ENCODE results near the gene GLT8D1. TPM values are rescaled to one million over a fixed set of nuclear protein-coding genes. Genes with fewer than 3 reads are reported as not detected.

Gene GLT8D1
- polyA plus RNA-seq, 2 of the 4 experiments (the other 2 are of a cell fraction) = 37.3 to 58.5 TPM

- POLR2A ChIA-PET = no interaction called here
- TF ChIP-seq, protein P1, sequence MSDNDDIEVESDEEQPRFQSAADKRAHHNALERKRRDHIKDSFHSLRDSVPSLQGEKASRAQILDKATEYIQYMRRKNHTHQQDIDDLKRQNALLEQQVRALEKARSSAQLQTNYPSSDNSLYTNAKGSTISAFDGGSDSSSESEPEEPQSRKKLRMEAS (IDR thresholded peaks at IDR 0.05) = no peak
- no peak for TF ChIP-seq HEYL (CRISPR knock-in tag; IDR thresholded peaks at IDR 0.05)
- TF ChIP-seq HOXB5 (CRISPR knock-in tag; IDR thresholded peaks at IDR 0.05) = no peak
- no peak for TF ChIP-seq SMC3 (IDR thresholded peaks at IDR 0.05)
- no peak for TF ChIP-seq RNF2 (IDR thresholded peaks at IDR 0.05; ENCODE audit: borderline replicate concordance, low read depth)
- no peak for TF ChIP-seq FOSL2 (IDR thresholded peaks at IDR 0.05)
- TF ChIP-seq FOSL2 (CRISPR knock-in tag; IDR thresholded peaks at IDR 0.05) = no peak
- TF ChIP-seq MAFK (IDR thresholded peaks at IDR 0.05; ENCODE audit: partially characterized antibody) = no peak
- no peak for TF ChIP-seq NFE2L2 (conservative IDR thresholded peaks at IDR 0.05; ENCODE audit: low read length)
- TF ChIP-seq HES2 (IDR thresholded peaks at IDR 0.05) = no peak
- no peak for TF ChIP-seq NPAS2 (CRISPR knock-in tag; IDR thresholded peaks at IDR 0.05; ENCODE audit: borderline replicate concordance)
- H3K27ac ChIP-seq = no peak overlapping the region
- H3K4me1 ChIP-seq = no peaks in the 10 kb centered on the region
- CTCF ChIA-PET = no interaction called here
- no peaks in the 10 kb centered on the region for H3K9me3 ChIP-seq
- no peak for FAIRE-seq
- 96% methylated on average over 1 of the region's 1 CpG for WGBS (ENCODE audit: missing lambda C conversion rate)
- no peak overlapping the region for H3K4me2 ChIP-seq
- DNase-seq (ENCODE audit: low read depth in 1 of 2, low spot score in 1 of 2) = no peak
- ATAC-seq = no peak
- no peak overlapping the region for H3K4me3 ChIP-seq
Observed at GRCh38 chr3:52724511-52724910, 18.9 kb upstream of the GLT8D1 start.

DNA sequence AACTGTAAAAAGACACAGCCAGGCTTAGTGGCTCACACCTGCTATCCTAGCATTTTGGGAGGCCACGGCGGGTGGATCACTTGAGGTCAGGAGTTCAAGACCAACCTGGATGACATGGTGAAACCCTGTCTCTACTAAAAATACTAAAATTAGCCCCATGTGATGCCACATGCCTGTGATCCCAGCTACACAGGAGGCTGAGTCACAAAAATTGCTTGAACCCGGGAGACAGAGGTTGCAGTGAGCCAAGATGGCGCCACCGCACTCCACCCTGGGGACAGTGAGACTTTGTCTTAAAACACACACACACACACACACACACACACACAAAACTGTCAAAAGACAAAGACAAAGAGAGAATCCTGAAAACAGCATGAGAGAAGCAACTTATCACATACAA, 18.3 kb upstream of the GLT8D1 start:
- no peak for TF ChIP-seq HES2 (IDR thresholded peaks at IDR 0.05)
- TF ChIP-seq CHD4 (IDR thresholded peaks at IDR 0.05; ENCODE audit: borderline replicate concordance) = no peak
- Histone ChIP-seq H3K9me3 (no peaks in the 10 kb centered on the region), H3K27ac (no peak overlapping the region), H3K4me1 (no peaks in the 10 kb centered on the region), H3K4me3 (no peak overlapping the region), H3K4me2 (no peak overlapping the region)
- FAIRE-seq (no peak), ATAC-seq (no peak), DNase-seq (ENCODE audit: low read depth in 1 of 2, low spot score in 1 of 2) (no peak)
- POLR2A ChIA-PET = no interaction called here
- WGBS (ENCODE audit: missing lambda C conversion rate) = 95% methylated on average over 5 of the region's 5 CpGs
- CTCF ChIA-PET = no interaction called here

- no peaks in the 10 kb centered on the region for H3K9me3 ChIP-seq
- TF ChIP-seq NR3C1 (IDR thresholded peaks at IDR 0.05) (no peak), EHMT2 (IDR thresholded peaks at IDR 0.05; ENCODE audit: low read depth) (no peak), JUN (IDR thresholded peaks at IDR 0.05) (no peak), CBX2 (IDR thresholded peaks at IDR 0.05; ENCODE audit: borderline replicate concordance, low read depth) (no peak), FOXS1 (CRISPR knock-in tag; IDR thresholded peaks at IDR 0.05) (no peak), SMC3 (IDR thresholded peaks at IDR 0.05) (no peak)
- no peak overlapping the region for H3K4me3 ChIP-seq
- FAIRE-seq (no peak), DNase-seq (ENCODE audit: low read depth in 1 of 2, low spot score in 1 of 2) (no peak), ATAC-seq (no peak)
- H3K4me2 ChIP-seq = no peak overlapping the region
- CTCF ChIA-PET = no interaction called here
- H3K27ac ChIP-seq = no peak overlapping the region
- 93% methylated on average over 7 of the region's 7 CpGs for WGBS (ENCODE audit: missing lambda C conversion rate)
- no peaks in the 10 kb centered on the region for H3K4me1 ChIP-seq
- POLR2A ChIA-PET = no interaction called here
Observed at GRCh38 chr3:52722491-52722890, 16.9 kb upstream of the GLT8D1 start.

GRCh38 chr3:52721730-52722008, 16.1 kb upstream of the GLT8D1 start:
- TF ChIP-seq, protein P2, sequence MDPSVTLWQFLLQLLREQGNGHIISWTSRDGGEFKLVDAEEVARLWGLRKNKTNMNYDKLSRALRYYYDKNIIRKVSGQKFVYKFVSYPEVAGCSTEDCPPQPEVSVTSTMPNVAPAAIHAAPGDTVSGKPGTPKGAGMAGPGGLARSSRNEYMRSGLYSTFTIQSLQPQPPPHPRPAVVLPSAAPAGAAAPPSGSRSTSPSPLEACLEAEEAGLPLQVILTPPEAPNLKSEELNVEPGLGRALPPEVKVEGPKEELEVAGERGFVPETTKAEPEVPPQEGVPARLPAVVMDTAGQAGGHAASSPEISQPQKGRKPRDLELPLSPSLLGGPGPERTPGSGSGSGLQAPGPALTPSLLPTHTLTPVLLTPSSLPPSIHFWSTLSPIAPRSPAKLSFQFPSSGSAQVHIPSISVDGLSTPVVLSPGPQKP (IDR thresholded peaks at IDR 0.05; ENCODE audit: low read depth, low read length) = no peak
- TF ChIP-seq, protein P3, sequence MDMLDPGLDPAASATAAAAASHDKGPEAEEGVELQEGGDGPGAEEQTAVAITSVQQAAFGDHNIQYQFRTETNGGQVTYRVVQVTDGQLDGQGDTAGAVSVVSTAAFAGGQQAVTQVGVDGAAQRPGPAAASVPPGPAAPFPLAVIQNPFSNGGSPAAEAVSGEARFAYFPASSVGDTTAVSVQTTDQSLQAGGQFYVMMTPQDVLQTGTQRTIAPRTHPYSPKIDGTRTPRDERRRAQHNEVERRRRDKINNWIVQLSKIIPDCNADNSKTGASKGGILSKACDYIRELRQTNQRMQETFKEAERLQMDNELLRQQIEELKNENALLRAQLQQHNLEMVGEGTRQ (IDR thresholded peaks at IDR 0.05) = no peak
- no peak for TF ChIP-seq PHF8 (IDR thresholded peaks at IDR 0.05; ENCODE audit: borderline replicate concordance, low read depth)
- TF ChIP-seq POLR2A (IDR thresholded peaks at IDR 0.05; ENCODE audit: low read length) = no peak
- TF ChIP-seq SMC3 (IDR thresholded peaks at IDR 0.05) = no peak
- TF ChIP-seq FOSL2 (IDR thresholded peaks at IDR 0.05) = no peak
- no peak for TF ChIP-seq FOSL2 (CRISPR knock-in tag; IDR thresholded peaks at IDR 0.05)
- TF ChIP-seq NFE2L2 (conservative IDR thresholded peaks at IDR 0.05; ENCODE audit: low read length) = no peak
- TF ChIP-seq CEBPB (IDR thresholded peaks at IDR 0.05) = no peak
- TF ChIP-seq ZFP36 (IDR thresholded peaks at IDR 0.05; ENCODE audit: borderline replicate concordance, partially characterized antibody) = no peak
- no peak for TF ChIP-seq CHD4 (IDR thresholded peaks at IDR 0.05; ENCODE audit: borderline replicate concordance)
- no peak for TF ChIP-seq CHD2 (IDR thresholded peaks at IDR 0.05; ENCODE audit: low read length, partially characterized antibody)
- TF ChIP-seq SREBF2 (IDR thresholded peaks at IDR 0.05) = no peak
- TF ChIP-seq HOXA7 (CRISPR knock-in tag; IDR thresholded peaks at IDR 0.05) = no peak
- no peak for TF ChIP-seq TP53 (CRISPR knock-in tag; IDR thresholded peaks at IDR 0.05)
- TF ChIP-seq ZC3H11A (IDR thresholded peaks at IDR 0.05) = no peak
- no peak for TF ChIP-seq HMGXB4 (CRISPR knock-in tag; IDR thresholded peaks at IDR 0.05; ENCODE audit: borderline replicate concordance)
- no peak for TF ChIP-seq TFCP2L1 (CRISPR knock-in tag; IDR thresholded peaks at IDR 0.05)
- no peak for FAIRE-seq
- WGBS (ENCODE audit: missing lambda C conversion rate) = 100% methylated on average over 1 of the region's 1 CpG
- no peak for ATAC-seq
- H3K4me3 ChIP-seq = no peak overlapping the region
- DNase-seq (ENCODE audit: low read depth in 1 of 2, low spot score in 1 of 2) = no peak
- H3K27ac ChIP-seq = no peak overlapping the region
- ChIA-PET CTCF (no interaction called here), POLR2A (no interaction called here)
- no peaks in the 10 kb centered on the region for H3K9me3 ChIP-seq
- no peak overlapping the region for H3K4me2 ChIP-seq
- no peaks in the 10 kb centered on the region for H3K4me1 ChIP-seq

All from A549 (cell line).